Neural cell (in vitro differentiated cells): ENCODE data around the gene EHBP1. TPM values are rescaled to one million over a fixed set of nuclear protein-coding genes. Genes with fewer than 3 reads are reported as not detected.

Source experiments
- H2AFZ ChIP-seq: fragments of 200-600, 300-800 bp; sonication (generic), shearing (Covaris generic); 2 replicates; pipeline ENCODE4 v1.6.0; 2014; ENCODE audit warnings: low read depth, mild to moderate bottlenecking, antibody characterized with exemption, low read length, moderate library complexity
- H3F3A ChIP-seq: fragments of 200-600 bp; shearing (Covaris generic); 2 replicates; pipeline ENCODE4 v1.6.1; 2016; ENCODE audit warnings: mild to moderate bottlenecking, moderate library complexity, mixed read lengths, antibody characterized with exemption, low read length; ENCODE audit not compliant: insufficient read depth, poor library complexity, severe bottlenecking
- H3K27ac ChIP-seq: fragments of 200-600, 300-800 bp; sonication (generic), shearing (Covaris generic); 2 replicates; pipeline ENCODE4 v1.5.1; 2014; ENCODE audit warnings: mild to moderate bottlenecking, low read length, moderate library complexity
- H3K27me3 ChIP-seq: fragments of 300-800, 200-600 bp; sonication (generic), shearing (Covaris generic); 2 replicates; pipeline ENCODE4 v1.6.0; 2014; ENCODE audit warnings: mild to moderate bottlenecking, low read depth, low read length, moderate library complexity; ENCODE audit not compliant: insufficient read depth
- H3K36me3 ChIP-seq: fragments of 300-800, 200-600 bp; sonication (generic), shearing (Covaris generic); 2 replicates; pipeline ENCODE4 v1.5.1; 2014; ENCODE audit warnings: mild to moderate bottlenecking, antibody characterized with exemption, low read length, moderate library complexity; ENCODE audit not compliant: insufficient read depth
- H3K4me2 ChIP-seq: fragments of 300-800, 200-600 bp; sonication (generic), shearing (Covaris generic); 2 replicates; pipeline ENCODE4 v1.6.0; 2014; ENCODE audit warnings: mild to moderate bottlenecking, low read length
- H3K4me3 ChIP-seq: fragments of 300-800, 200-600 bp; sonication (generic), shearing (Covaris generic); 2 replicates; pipeline ENCODE4 v1.5.1; 2014; ENCODE audit warnings: mild to moderate bottlenecking, low read length, moderate library complexity
- H3K79me2 ChIP-seq: fragments of 200-600 bp; shearing (Covaris generic); replicated peaks from 2 replicates; pipeline ENCODE4 v1.6.0; 2014; ENCODE audit warnings: mild to moderate bottlenecking, low read length, moderate library complexity; ENCODE audit not compliant: insufficient read depth
- H3K9ac ChIP-seq: fragments of 300-800, 200-600 bp; sonication (generic), shearing (Covaris generic); 2 replicates; pipeline ENCODE4 v1.6.1; 2016; ENCODE audit warnings: mild to moderate bottlenecking, low read length, mixed read lengths
- H3K9me2 ChIP-seq: fragments of 200-600 bp; shearing (Covaris generic); 2 replicates; pipeline ENCODE4 v1.6.1; 2016; ENCODE audit warnings: mild to moderate bottlenecking, low read length, mixed read lengths; ENCODE audit not compliant: insufficient read depth
- H3K9me3 ChIP-seq: fragments of 200-600, 300-800 bp; sonication (generic), shearing (Covaris generic); 2 replicates; pipeline ENCODE4 v1.6.1; 2016; ENCODE audit warnings: mild to moderate bottlenecking, mixed run types, low read length, moderate library complexity, mixed read lengths
- H4K20me1 ChIP-seq: fragments of 200-600 bp; shearing (Covaris generic); 2 replicates; pipeline ENCODE4 v1.6.1; 2016; ENCODE audit warnings: mild to moderate bottlenecking, mixed run types; ENCODE audit not compliant: insufficient read depth
- CTCF ChIP-seq: fragments of 450-650 bp; IDR thresholded peaks from 2 replicates; pipeline ENCODE4 v1.5.1; 2014; ENCODE audit warnings: antibody characterized with exemption, mild to moderate bottlenecking, moderate library complexity; ENCODE audit not compliant: poor library complexity, severe bottlenecking
- EP300 ChIP-seq: fragments of 450-650 bp; conservative IDR thresholded peaks from 2 replicates; pipeline ENCODE4 v1.6.1; 2014; ENCODE audit warnings: antibody characterized with exemption, mild to moderate bottlenecking, moderate library complexity; ENCODE audit not compliant: poor library complexity, severe bottlenecking
- EZH2 ChIP-seq: fragments of 200-600, 300-800 bp; shearing (Covaris generic), sonication (generic); IDR thresholded peaks from 2 replicates; pipeline ENCODE4 v1.6.1; 2014; ENCODE audit warnings: antibody characterized with exemption, low read length, borderline replicate concordance, mild to moderate bottlenecking; ENCODE audit not compliant: insufficient read depth, poor library complexity, severe bottlenecking
- MXI1 ChIP-seq: fragments of 450-650 bp; conservative IDR thresholded peaks from 2 replicates; pipeline ENCODE4 v1.6.1; 2014; ENCODE audit warnings: antibody characterized with exemption, mild to moderate bottlenecking; ENCODE audit not compliant: poor library complexity, severe bottlenecking
- POLR2AphosphoS5 ChIP-seq: IDR thresholded peaks from 2 replicates; pipeline ENCODE4 v1.6.1; 2012
- RAD21 ChIP-seq: fragments of 450-650 bp; conservative IDR thresholded peaks from 2 replicates; pipeline ENCODE4 v1.6.1; 2014; ENCODE audit warnings: antibody characterized with exemption, mild to moderate bottlenecking, moderate library complexity
- REST ChIP-seq: IDR thresholded peaks from 2 replicates; pipeline ENCODE4 v1.6.1; 2012; ENCODE audit warnings: borderline replicate concordance
- SMC3 ChIP-seq: fragments of 450-650 bp; conservative IDR thresholded peaks from 2 replicates; pipeline ENCODE4 v1.6.1; 2014; ENCODE audit warnings: antibody characterized with exemption, mild to moderate bottlenecking, moderate library complexity; ENCODE audit not compliant: poor library complexity
- TAF1 ChIP-seq: IDR thresholded peaks from 2 replicates; pipeline ENCODE4 v1.6.1; 2012; ENCODE audit warnings: low read depth
- polyA plus RNA-seq: library from polyadenylated mRNA; depleted of rRNA; stranded (reverse); fragments of >200 nt; gene quantifications from 2 replicates; pipeline ENCODE4 v1.2.3, GENCODE V29; 2014

The EHBP1 gene
- polyA plus RNA-seq, 1 donor from 2014 or later = 52.6 TPM

DNA sequence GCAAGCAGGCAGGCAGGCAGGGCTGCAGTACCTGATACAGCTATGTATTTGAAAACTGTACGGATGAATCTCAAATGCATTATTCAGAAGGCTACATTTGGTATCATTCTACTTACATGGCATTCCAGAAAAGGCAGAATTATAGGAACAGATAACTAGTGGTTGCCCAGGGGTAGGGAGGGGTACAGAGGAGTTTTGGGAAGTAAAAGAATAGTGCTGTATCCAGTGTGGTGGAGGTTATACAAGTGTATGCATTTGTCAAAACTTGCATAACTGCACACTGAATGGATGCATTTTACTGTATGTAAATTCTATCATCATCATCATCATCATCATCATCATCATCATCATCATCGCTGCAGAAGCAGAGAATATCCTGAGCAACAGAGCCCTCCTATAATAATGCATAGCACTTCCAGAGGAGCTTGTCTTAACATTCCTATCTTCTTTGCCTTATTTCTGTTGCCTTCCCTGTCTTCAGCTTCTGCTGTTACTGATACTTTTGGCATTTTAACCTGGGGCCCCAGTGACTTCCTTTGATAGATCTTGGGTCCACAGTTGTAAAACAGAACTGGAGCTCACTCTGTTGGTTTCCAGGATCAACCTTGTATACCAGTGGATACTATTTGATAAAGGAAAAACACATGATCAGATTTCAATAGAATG is 189.6 kb downstream of the EHBP1 start:
- TF ChIP-seq RAD21 = no peak
- no peak for TF ChIP-seq EZH2
- TF ChIP-seq REST = no peak
- no peak for TF ChIP-seq POLR2AphosphoS5
- no peak for TF ChIP-seq SMC3
- TF ChIP-seq TAF1 = no peak
- no peak for TF ChIP-seq CTCF
- TF ChIP-seq MXI1 = no peak
- TF ChIP-seq EP300 = no peak
- Histone ChIP-seq H3K9me3 (no peaks in the 10 kb centered on the region), H3K4me2 (no peak overlapping the region), H4K20me1 (no peaks in the 10 kb centered on the region), H3K27me3 (no peaks in the 10 kb centered on the region), H3K9me2 (no peaks in the 10 kb centered on the region), H3K36me3 (no peaks in the 10 kb centered on the region), H3F3A (no peaks in the 10 kb centered on the region), H2AFZ (no peak overlapping the region), H3K27ac (no peak overlapping the region), H3K9ac (no peak overlapping the region), H3K4me3 (no peak overlapping the region), H3K79me2 (no peaks in the 10 kb centered on the region)

- Histone ChIP-seq H3K79me2 (no peaks in the 10 kb centered on the region), H3K9me2 (no peaks in the 10 kb centered on the region), H3K9me3 (no peaks in the 10 kb centered on the region), H3K4me3 (no peak overlapping the region), H4K20me1 (no peaks in the 10 kb centered on the region), H3K4me2 (no peak overlapping the region), H3F3A (no peaks in the 10 kb centered on the region), H3K9ac (no peak overlapping the region), H3K27ac (no peak overlapping the region), H3K36me3 (no peaks in the 10 kb centered on the region), H2AFZ (no peak overlapping the region), H3K27me3 (no peaks in the 10 kb centered on the region)
- TF ChIP-seq CTCF = no peak
- no peak for TF ChIP-seq RAD21
- TF ChIP-seq SMC3 = no peak
- TF ChIP-seq MXI1 = no peak
- TF ChIP-seq EZH2 = no peak
- TF ChIP-seq TAF1 = no peak
- no peak for TF ChIP-seq REST
- TF ChIP-seq EP300 = no peak
- no peak for TF ChIP-seq POLR2AphosphoS5
Measured at GRCh38 chr2:62895632-62896009, 190.1 kb downstream of the EHBP1 start.
